GM12872 (cell line): ENCODE results near the gene SECISBP2L.

ENCODE experiments used
- TF ChIP-seq, protein P1 (sequence below): IDR thresholded peaks from 3 replicates; pipeline ENCODE4 v1.5.1; 2011; ENCODE audit warnings: low read depth, mild to moderate bottlenecking, low read length, moderate library complexity; ENCODE audit not compliant: insufficient read depth

The SECISBP2L gene

DNA sequence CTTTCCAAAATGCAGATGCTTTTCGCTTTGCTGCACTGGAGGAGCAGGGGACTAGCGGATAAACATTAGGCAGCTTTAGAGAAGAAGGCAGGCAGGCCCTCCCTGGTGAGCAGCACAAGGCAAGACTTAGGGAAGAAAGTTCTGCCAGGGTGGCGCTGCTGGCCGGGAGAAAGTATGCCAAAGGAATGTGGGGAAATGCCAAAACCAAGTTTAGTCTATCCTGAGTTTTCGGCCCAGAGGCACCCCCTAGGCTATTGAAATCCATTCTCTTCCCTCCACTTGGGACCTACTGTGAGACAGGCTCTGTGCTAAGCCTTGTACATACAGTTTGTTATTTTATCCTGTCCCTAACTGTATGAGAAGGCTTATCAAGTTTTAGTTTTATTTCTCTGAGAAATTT, 91.7 kb downstream of the SECISBP2L start:
- TF ChIP-seq, protein P1, sequence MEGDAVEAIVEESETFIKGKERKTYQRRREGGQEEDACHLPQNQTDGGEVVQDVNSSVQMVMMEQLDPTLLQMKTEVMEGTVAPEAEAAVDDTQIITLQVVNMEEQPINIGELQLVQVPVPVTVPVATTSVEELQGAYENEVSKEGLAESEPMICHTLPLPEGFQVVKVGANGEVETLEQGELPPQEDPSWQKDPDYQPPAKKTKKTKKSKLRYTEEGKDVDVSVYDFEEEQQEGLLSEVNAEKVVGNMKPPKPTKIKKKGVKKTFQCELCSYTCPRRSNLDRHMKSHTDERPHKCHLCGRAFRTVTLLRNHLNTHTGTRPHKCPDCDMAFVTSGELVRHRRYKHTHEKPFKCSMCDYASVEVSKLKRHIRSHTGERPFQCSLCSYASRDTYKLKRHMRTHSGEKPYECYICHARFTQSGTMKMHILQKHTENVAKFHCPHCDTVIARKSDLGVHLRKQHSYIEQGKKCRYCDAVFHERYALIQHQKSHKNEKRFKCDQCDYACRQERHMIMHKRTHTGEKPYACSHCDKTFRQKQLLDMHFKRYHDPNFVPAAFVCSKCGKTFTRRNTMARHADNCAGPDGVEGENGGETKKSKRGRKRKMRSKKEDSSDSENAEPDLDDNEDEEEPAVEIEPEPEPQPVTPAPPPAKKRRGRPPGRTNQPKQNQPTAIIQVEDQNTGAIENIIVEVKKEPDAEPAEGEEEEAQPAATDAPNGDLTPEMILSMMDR, result no peak

DNA sequence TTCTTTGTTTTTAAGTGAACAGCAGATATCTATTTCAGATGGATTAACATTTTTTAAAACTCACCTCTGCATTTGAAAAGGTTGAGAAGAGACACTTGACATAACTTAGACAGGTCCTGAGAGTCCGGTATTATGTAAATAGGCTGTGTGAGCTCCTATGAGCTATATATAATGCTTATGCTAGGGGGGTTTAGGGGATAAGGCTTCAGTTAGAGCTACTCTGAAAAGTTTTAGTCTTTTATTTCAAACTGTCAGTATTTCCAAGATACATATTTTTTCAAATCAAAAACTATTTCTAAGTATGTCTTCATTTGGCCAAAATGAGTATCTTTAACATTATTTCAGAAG, 99.4 kb downstream of the SECISBP2L start:
- TF ChIP-seq, protein P1, result no peak

DNA sequence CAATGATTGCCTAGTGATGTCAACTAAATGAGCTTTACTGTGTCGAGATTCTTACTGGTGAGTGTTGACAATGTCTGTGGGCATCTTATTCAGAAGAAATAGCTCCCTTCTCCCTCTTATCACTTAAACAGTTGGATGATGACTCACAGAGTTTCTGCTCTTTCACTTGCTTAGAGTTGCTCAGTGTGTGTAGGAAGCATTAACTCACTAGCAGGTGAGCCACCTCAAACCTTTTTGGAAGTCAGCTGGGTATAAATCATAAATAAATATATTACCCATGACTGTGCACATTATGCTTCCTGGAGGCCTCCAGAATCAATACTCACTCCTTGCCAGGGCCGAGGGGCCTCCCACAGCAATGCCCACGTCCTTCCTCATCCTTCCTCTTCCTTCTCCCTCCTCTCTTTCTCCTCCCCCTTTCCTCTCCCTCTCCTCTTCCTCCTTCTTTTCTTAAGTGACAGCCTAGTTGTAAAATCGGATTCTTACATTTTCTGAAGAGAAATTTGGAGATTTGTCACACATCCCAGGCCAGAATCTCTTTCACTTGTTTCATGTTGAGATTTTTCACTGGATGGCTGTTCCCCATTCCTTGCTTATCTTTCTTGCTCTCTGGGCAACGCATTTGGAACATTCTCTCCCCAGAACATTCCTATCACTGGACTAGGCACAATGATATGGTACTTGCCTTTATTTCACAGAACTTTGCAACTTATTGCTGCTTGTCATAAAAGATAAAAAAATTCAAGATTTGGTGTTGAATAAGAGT, 100.0 kb downstream of the SECISBP2L start:
- TF ChIP-seq, protein P1, result no peak

DNA sequence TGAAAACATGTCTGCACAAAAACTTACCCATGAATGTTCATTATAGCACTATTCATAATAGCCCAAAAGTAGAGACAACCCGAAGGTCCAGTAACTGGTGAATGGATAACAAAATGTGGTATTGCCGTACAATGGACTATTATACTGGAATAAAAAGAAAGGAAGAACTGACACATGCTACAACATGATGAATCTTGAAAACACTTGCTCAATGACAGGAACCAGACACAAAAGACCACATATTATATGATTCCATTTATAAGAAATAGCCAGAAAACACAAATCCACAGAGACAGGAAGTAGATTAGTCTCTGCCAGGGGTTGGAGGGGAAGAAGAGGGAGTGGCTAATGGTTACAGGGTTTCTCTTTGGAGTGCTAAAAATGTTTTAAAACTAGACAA, 100.9 kb downstream of the SECISBP2L start:
- TF ChIP-seq, protein P1, result no peak

- TF ChIP-seq, protein P1, result no peak
These were observed 104.3 kb downstream of the SECISBP2L start for GRCh38 chr15:48941904-48942303.

GRCh38 chr15:48940508-48940907, 105.7 kb downstream of the SECISBP2L start:
- TF ChIP-seq, protein P1, result no peak

GRCh38 chr15:48939648-48940047, 106.6 kb downstream of the SECISBP2L start:
- TF ChIP-seq, protein P1, result no peak
